ENCODE measurements around the gene KATNB1.
"Not testable (repeated sequence)": the region's sequence is repeated elsewhere in the genome, so short reads cannot be mapped to it uniquely, and the experiment has no call there.

KATNB1 gene

GRCh38 chr16:57709663-57710062, 25.9 kb upstream of the KATNB1 start:
- DNase-seq (ENCODE audit: extremely low read depth, low read depth), result no peak
- TF ChIP-seq CTCF (IDR thresholded peaks at IDR 0.05; ENCODE audit: low read depth, low read length), result no peak

GRCh38 chr16:57711346-57711745, 24.2 kb upstream of the KATNB1 start:
- TF ChIP-seq CTCF (IDR thresholded peaks at IDR 0.05; ENCODE audit: low read depth, low read length), result no peak
- no peak for DNase-seq (ENCODE audit: extremely low read depth, low read depth)

- no peak for TF ChIP-seq CTCF (IDR thresholded peaks at IDR 0.05; ENCODE audit: low read depth, low read length)
- DNase-seq (ENCODE audit: extremely low read depth, low read depth), result no peak
These were observed 23.6 kb upstream of the KATNB1 start for GRCh38 chr16:57711993-57712392.

DNA sequence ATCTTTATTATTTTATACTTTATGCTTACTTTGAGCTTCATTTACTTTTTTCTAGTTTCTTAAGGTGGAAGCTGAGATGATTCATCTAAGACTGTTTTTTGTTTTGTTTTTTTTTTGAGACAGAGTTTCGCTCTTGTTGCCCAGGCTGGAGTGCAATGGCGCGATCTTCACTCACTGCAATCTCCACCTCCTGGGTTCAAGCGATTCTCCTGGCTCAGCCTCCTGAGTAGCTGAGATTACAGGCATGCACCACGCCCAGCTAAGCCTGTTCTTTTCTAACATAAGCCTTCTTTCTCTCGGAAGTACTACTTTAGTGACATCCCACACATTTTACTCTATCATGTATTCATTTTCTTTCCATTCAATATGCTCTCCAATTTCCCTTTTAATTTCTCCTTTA, 23.0 kb upstream of the KATNB1 start:
- not testable (repeated sequence) for DNase-seq (ENCODE audit: extremely low read depth, low read depth)

- TF ChIP-seq CTCF (IDR thresholded peaks at IDR 0.05; ENCODE audit: low read depth, low read length), result no peak
- DNase-seq (ENCODE audit: extremely low read depth, low read depth), result no peak
These were observed 22.0 kb upstream of the KATNB1 start for GRCh38 chr16:57713596-57713995.

GRCh38 chr16:57714047-57714446, 21.5 kb upstream of the KATNB1 start:
- TF ChIP-seq CTCF (IDR thresholded peaks at IDR 0.05; ENCODE audit: low read depth, low read length), result no peak
- DNase-seq (ENCODE audit: extremely low read depth, low read depth), result no peak

- peak; percentile 57 for TF ChIP-seq CTCF (IDR thresholded peaks at IDR 0.05; ENCODE audit: low read depth, low read length)
- peak; percentile 7 for DNase-seq (ENCODE audit: extremely low read depth, low read depth)
These were observed 15.4 kb upstream of the KATNB1 start for GRCh38 chr16:57720142-57720575.

GRCh38 chr16:57721356-57722209, 14.0 kb upstream of the KATNB1 start:
- no peak for DNase-seq (ENCODE audit: extremely low read depth, low read depth)
- TF ChIP-seq CTCF (IDR thresholded peaks at IDR 0.05; ENCODE audit: low read depth, low read length), result no peak

Measured in AG09319 (cell line).